Activated naive CD8-positive, alpha-beta T cell treated with anti-CD3 and anti-CD28 coated beads, Interleukin-2, amount 50 U/mL, for 16 hours (primary cell): ENCODE results near the gene MAB21L4.

ENCODE experiments used
- DNase-seq: peaks from one replicate; pipeline ENCODE4 v3.0.0-alpha.2; 2020; ENCODE audit warnings: low read depth, low spot score

Gene MAB21L4

DNA sequence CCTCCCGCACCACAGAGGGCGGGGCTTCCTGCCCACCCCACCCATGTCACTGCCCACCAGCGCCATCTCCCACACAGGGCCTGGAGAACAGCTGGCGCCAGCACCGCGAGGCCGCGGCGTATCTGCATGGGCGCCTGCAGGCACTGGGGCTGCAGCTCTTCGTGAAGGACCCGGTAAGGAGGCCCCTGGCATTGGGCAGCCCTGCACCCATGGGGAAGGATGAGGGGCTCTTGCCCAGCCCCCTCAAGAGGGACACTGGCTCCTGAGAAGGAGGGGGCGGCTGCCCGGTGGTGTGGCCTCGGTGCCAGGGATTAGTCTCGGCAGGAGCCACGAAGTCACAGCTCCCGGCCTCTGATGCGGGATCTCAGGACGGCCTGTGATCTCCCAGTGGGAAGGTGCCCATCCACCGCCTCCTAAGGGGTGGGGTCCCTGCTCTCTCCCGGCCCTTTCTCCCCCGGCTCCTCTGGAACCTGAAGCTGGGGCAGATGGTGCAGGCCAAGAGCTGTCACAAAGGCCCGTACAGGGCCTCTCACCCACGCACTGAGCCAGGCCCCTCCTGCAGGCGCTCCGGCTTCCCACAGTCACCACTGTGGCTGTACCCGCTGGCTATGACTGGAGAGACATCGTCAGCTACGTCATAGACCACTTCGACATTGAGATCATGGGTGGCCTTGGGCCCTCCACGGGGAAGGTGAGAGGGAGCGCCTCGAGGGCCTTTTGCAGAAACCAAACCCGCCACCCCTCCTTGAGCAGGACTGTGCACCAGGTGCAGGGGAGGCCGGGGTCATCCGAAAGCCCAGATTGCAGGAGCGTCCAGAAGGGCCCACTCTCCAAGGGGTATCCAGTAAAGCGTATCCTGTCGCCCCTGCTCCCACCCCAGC, 18.3 kb downstream of the MAB21L4 start:
- DNase-seq: no peak

DNA sequence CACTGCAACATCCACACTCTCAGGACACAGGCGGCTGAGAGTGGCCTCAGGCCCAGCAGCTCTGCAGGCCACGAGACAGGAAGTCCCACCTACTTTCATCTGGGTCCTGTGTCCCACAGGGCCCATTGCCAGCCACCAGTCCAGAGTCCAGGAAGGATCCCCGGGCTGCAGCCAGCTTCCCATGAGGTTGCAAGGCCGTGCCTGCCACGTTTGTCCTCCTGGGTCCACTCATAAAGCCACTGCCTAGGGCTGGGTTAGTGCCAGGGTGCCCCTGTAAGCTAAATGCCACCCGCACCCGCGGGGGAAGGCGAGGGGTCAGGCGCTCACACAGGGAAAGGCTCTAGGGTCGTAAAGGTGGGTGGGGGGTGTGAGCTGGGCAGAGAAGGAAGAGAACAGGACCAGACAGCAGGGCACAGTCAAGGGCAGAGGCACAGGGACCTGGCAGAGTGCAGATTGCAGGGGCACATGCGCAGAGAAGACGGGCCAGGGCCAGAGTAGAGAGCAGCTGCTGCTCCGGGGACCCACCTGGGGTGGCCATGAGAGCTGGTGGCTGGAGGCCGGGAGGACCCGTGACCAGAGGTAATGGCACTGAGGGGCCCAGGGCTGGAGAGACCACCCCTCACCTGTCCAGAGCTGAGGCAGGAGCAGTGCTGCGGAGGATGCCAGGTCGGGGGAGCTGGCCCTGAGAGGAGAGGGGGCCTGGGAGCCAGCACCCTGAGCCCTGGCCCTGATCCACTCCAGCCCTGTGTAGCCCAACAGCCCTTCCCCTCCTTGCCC, 19.3 kb downstream of the MAB21L4 start:
- no peak for DNase-seq

DNA sequence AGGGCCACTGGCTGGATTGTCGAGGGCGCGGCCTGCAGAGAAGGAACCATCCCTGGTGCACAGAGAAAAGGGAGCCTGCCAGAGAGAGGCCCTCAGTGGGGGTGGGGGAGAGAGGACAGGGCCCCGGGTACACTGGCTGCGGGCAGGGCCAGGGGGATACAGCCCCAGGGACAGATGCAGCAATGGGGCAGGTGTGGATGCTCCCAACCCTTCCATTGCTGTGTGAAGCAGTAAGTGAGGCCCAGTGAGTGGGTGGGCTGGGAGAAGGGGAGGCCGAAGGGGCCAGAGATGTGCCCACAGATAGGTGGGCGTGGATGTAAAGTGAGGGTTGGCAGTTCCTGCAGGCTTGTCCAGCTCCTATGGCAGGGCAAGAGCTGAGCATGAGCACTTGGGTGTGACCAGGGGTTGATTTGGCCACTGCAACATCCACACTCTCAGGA, 19.9 kb downstream of the MAB21L4 start:
- DNase-seq: no peak

DNA sequence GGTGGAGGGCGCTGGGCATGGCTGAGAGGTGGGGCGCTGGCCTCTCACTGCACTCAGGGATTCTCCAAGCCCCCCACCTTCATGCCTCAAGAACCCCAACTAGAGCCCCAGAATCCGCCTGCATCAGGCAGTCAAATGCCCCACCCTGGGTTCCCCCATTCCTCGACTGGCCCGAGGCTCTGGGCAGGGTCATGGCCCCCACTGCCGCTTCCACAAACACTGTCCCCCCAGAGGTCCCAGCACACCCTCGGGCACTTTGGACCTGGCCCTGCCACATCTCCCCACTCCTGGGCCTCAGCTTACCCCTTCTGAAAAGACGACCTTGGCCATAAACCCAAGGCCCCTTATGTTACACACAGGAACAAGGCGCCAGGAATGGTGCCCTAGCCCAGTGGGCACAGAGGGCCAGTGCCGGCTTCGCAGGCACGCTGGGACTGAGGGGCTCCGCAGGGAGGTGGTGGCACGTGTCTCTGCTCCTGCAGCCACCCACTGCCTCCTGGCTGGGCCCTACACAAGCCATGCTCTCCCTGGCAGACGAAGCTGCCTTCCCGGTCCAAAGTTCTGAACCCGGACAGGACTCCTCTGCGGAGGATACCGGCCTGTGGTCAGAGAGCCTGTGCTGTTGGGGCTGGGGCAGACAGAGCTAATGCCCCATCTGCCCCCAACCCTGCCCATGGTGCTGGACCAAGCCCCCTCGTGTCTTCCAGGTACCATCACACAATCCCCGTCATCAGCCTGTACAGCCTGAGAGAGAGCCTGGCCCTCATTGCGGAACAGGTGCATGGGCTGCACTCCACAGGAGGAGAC, 20.5 kb downstream of the MAB21L4 start:
- DNase-seq: no peak

DNA sequence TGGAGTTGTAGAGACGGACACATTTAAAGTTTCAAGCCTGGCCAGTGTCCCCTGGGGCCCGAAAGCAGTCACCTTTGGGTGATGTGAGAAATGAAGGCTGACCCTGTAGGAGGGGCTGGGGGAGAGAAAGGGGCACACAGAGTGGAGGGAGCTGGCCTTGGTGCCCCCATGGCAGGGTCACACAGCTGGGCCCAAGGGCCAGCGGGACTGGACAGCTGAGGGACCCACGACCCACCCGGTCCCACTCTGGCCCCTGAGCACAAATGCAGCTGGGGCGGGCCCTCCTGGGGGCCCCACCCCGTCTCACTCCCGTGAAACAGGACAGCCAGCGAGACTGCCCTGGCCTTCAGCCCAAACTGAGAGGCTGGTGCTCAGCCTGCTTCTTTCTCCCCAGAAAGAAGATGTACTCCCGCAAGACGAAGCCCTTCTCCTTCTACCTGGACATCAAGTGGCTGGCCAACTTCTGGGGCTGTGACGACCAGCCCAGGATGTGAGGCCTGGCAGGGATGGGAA, 21.2 kb downstream of the MAB21L4 start:
- DNase-seq: no peak

DNA sequence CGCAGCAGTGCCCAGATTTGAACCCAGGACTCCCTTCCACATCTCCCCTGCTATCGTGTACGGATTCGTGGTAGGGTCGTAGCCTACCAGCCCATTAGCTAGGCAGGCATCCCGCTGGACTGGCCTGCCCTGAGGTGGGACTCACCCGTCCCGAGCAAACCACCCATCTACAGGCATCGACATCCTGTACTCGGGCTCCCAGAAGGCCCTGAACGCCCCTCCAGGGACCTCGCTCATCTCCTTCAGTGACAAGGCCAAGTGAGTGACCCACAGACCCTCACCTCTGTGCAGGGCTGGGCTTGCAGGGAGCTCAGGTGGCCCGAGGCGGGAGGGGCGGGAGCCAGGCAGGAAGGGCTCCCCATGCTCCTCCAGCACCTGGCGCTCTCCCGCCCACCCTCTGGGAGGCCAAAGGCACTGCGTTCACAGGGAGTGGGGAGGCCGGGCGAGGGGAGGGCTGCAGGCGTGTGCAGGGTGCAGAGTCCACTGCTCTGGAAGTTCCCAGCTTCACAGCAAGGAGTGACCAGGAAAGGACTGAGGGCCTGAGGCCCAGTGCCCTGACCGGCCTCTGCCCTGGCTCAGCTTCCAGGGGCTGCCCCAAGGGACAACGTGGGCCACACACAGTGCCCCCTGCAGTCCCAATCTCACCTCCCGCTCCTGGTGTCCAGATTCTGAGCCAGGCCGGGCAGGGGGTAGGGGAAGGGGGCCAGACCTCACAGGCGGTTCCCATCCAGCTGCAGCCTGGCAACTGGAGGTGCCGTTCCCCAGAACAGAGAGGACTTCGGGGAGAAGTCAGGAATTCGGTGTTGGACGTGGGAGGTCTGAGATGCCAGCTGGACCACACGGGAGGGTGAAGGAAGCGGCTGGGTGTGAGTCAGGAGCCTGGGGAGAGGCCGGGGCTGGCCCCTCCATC, 21.9 kb downstream of the MAB21L4 start:
- no peak for DNase-seq

DNA sequence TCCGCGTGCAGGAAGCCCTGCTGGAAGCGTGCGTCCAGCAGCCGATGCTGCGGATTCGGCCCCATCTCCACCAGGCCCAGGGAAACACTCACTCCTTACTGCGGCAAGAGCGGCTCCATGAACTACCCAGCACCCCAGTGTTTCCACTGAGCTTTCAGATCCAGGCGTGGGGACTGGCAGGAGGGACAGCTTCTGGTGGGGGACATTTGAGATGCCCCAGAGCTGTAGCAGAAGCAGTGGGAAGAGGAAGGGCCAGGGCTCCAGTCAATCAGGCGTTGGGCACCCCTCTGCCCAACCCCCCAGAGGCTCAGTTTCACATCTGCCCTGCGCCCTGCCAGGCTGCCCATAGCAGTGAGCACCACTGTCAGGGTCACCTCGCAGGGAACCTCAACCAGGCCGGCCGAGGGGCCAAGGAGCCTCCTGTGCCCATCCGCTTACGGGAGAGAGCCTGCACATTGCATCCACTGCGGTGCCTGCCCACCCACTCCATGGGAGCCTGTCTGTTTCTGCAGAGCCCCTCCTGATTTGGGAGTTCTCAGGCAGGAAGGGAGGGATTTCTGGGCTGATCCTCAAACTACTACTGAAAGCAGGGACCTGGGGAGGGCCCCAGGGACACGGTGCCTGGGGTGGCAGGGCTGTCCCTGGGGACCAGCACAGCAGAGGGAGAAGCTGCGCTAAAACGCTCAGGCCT, 22.7 kb downstream of the MAB21L4 start:
- no peak for DNase-seq

DNA sequence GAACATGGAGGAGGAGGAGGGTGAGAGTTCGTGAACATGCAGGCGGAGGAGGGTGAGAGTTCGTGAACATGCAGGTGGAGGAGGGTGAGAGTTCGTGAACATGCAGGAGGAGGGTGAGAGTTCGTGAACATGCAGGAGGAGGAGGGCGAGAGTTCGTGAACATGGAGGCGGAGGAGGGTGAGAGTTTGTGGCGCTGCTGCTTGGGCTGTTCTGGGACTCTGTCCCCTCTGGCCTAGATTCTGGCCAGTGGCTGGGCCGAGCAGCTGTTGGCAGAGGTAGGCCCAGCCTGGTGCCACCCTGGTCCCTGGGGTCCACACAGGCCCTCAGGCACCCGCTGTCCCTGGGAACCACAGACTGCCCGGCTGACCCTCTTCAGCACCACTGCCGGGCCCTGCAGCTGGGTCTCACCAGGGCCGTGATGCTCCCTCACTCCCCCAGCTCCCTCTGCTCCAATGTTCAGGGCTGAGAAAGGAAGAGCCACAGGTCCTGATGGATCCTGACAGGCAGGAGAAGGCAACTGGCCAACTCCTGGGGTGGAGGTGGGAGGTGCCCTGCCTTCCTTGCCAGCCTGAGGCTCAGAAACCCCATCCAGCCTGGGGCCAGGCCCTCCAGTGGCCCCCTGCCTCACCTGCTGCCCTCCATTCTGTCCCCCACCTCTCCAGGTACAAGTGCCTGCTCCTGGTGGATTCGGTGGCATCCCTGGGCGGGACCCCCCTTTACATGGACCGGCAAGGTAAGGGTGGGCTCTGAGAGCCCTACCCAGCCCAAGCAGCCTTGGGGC, 23.4 kb downstream of the MAB21L4 start:
- no peak for DNase-seq

DNA sequence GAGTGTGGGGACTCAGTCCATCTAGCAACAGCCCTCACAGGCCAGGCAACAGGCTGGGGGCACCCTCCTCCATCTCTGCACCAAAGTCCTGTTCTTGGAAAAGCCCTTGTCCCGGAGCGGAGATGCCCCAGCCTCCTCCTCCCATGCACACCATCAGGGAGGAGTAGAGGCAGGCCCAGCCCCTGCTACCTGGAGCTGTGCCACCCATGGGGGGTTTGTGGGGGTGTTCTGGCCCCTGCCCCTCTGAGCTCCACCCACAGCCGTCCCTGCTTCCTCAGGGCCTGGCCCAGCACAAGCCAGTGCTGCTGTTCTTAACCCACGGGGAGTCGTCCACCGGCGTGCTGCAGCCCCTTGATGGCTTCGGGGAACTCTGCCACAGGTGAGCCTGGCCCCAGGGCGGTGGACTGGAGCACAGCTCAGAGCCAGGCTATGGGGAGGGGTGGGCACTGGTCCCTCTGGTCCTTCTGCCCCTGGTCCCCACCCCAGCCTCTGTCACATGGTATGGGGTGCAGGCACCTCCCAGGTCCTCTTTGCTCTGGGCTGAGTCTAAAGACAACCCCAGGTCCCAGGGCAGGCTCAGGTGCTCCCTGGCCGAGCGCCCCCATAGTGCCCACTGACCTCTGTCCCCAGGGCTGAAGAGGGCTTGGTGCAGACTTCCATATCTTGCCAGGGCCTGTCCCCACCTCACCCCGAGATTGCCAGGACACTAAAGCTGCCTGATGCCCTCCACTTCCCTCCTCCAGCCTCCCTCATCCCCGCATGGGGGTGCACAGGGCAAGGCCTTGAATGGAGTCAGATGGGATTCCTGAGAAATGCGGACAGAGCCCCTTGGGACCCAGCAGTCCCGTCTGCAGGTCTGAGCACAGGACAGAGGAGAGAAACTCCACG, 24.6 kb downstream of the MAB21L4 start:
- DNase-seq: no peak

DNA sequence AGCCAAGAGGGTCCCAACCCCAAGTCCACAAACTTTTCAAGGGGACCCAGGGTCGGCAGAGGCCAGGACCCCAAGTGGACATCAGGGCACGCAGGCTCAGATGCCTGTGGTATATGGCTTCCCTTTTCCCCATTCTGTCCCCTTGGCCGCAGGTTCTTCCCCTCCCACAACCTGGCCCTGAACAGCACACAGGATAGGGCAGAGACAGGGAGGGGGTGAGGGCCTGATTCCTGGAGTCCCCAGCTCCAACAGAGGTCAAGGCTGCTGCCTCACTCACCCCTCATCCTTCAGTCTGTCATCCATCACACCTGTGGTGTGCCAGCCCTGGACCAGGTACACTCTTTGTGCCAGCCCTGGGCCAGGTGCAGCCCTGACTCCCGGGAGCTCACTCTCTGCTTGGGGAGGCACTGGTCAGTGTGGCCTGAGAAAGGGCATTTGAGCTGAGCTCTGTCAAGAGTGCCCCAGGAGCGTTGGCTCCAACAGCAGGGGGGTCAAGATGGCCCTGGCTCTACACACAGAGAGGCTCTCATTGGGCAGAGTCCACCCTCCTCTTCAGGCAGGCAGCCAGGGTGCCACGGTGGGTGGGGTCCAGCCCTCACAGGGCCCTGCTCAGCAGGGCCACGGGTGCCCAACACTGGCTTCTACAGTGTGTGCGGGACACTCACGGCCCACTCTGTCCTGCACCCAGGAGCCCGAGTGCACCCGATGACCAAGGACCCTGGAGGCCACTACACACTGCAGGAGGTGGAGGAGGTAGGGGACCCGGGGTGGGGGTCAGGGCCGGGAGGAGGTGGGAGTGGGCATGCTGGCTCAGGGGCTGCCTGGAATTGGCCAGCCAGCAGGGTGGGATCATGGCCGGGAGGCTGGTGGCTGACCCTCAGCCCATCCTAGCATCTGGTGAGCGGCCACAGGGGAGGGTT, 25.7 kb downstream of the MAB21L4 start:
- no peak for DNase-seq

DNA sequence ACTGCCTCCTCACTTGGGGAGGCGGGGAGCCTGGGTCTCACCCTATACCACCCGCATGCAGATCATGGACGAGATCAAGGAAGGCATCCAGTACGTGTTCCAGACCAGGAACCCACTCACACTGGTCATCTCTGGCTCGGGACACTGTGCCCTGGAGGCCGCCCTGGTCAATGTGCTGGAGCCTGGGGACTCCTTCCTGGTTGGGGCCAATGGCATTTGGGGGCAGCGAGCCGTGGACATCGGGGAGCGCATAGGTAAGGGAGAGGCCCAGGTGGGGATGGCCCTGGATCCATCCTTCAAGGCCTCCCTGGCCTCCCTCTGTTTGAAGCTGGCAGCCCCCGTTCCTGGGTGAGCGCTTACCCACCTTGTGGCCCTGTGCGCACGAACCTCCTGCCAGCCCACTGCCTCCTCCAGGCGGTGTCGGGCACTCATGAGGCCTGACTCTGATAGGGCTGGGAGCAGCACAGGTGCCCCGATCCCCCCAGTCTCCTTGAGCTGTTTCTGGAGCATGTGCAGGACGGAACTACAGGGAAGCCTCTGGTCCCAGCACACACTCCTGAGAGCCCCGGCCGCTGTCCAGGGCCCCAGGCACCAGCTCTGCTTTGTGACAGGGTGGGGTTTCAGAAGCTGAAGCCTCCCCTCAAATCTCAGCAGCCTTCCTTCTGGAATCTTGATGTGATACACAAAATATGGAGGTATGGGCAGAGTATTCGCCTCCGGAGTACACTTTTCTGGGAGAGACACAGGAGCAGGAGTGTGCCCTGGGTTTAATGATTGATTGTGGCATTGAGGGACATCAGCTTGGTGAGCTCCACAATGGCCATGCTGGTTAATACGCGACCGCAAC, 26.6 kb downstream of the MAB21L4 start:
- no peak for DNase-seq

DNA sequence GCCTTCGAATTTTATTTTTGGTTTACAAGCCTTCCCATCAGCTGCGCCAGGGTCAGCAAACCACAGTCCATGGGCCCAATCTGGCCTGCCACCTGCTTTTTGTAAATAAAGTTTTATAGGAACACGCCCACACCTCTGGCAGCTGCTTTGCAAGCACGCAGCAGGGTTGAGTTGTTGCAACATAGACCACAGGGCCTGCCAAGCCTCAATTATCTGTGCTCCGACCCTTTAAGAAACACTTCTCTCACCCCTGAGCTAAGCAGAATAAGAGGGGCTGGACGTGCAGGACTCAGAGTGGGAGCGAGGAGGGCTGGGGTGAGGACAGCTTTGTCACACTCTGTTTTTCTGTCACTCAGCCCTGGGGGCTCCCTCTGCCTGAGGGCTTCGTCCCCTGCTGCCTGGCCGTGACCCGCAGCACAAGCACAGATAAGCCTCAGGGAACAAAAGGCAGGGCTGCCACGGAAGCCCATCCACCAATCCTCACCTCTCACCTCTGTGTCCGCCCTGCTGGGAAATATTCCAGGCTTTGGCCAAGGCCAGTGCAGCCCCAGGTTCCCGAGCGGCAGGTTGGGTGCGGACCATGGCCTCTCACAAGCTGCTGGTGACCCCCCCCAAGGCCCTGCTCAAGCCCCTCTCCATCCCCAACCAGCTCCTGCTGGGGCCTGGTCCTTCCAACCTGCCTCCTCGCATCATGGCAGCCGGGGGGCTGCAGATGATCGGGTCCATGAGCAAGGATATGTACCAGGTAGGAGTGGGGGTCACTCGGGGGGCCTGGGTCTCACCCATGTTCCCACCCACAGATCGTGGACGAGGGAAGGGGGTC, 27.5 kb downstream of the MAB21L4 start, which contains the start of gene AGXT:
Gene AGXT, plus strand, starts transcription at position 539 of the 823 bp plus-strand sequence. Its CDS starts 42 bp downstream, at position 581.
- DNase-seq: no peak

DNA sequence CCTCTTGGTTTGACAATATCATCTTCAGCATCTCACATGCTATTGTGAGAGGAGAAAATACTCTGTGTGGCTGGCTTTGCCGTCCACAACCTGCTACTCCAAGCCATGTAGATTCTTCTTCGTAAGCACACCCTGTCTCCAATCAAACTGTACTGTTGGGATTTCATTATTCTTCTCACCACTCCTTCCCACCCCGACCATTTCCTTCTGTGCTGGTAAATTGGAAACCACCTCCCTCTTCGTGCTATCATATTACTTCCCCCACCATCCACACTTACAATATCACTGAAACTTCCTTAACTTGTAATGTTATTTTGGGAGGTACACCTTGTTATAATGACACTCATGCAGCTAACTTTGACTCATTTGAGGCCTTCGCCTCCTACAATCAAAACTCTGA, 30.6 kb downstream of the MAB21L4 start:
- DNase-seq: no peak

DNA sequence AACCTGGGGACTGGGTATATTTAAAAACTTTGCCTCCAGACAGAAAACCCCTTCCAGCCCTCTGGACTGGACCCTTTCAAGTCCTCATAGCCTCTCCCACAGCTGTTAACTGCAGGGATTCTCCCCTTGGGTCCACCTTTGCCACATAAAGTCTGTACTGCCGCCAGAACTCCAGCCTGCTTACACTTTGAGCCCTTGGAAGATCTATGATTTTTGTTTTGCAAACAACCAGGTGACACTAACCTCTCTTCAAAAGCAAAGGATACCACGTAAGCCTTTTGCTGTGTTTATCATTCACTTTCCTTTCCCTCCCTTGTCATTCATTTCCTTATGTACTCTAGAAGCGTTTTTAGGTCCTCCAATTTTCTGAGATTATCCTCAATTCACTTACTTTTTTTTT, 31.5 kb downstream of the MAB21L4 start:
- no peak for DNase-seq

DNA sequence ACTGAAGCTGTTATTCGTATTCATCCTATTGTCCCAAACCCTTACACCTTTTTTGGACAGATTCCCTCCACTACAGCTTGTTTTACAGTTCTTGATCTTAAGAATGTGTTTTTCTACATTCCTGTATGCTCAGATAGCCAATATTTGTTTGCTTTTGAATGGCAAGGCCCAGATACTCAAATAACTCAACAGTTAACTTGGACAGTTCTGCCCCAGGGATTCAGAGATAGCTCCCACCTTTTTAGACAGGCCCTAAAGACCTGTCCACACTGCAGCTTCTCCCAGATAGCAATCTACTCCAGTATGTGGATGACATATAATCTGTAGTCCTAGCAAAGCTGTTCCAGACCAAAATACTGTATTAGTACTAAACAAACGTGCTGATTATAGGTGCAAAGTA, 34.4 kb downstream of the MAB21L4 start:
- DNase-seq: no peak
